ENCODE data around the gene HLA-B. TPM values are rescaled to one million over a fixed set of nuclear protein-coding genes. Genes with fewer than 3 reads are reported as not detected.

The HLA-B gene
- total RNA-seq, 1 experiment from 2014 or later, result 68.6 TPM

DNA sequence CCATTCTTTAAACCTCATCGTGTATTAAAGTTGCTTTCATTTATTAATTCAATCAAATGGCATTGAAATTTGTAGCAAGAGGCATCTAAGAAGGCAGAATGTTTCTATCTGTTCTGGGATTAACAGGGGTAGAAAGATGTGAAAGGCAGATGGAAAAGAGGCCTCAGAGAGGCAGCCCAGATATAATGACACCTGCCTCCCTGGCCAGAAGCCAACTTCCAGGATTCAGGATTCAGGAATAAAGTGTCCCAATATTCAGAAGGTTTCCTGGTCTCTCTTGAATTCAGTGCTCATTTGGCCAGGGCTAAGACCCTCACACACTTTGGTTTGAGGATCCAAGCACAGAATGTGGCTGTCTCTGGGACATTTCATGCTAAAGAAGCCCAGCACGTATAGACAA lies 39.9 kb downstream of the HLA-B start:
- Histone ChIP-seq H2BK15ac (ENCODE audit: low read depth, low read length) (no peak overlapping the region), H3K23ac (ENCODE audit: insufficient read length, low read depth, low read length) (no peak overlapping the region), H3K56ac (ENCODE audit: insufficient read length, low read depth, low read length) (no peak overlapping the region), H3K27me3 (ENCODE audit: insufficient read depth, low read length) (no peaks in the 10 kb centered on the region), H3T11ph (ENCODE audit: low read length) (no peak overlapping the region), H3K9ac (ENCODE audit: extremely low read depth, insufficient read length, low read length) (no peak overlapping the region), H3K79me1 (ENCODE audit: insufficient read depth, low read depth, low read length, poor library complexity, severe bottlenecking) (no peaks in the 10 kb centered on the region), H4K5ac (ENCODE audit: insufficient read length, low read depth, low read length) (no peak overlapping the region), H3K79me2 (ENCODE audit: insufficient read depth, low read length) (no peaks in the 10 kb centered on the region), H3K4me1 (ENCODE audit: insufficient read depth, low read length) (no peaks in the 10 kb centered on the region), H3K14ac (ENCODE audit: insufficient read depth, low read length) (no peak overlapping the region), H3K9me3 (ENCODE audit: control insufficient read depth, low read depth, low read length) (no peaks in the 10 kb centered on the region), H2BK20ac (ENCODE audit: low read depth, low read length, poor library complexity, severe bottlenecking) (no peak overlapping the region), H2BK120ac (ENCODE audit: low read depth, low read length, poor library complexity, severe bottlenecking) (no peak overlapping the region), H3K23me2 (ENCODE audit: insufficient read length, low read depth, low read length, poor library complexity, severe bottlenecking) (no peaks in the 10 kb centered on the region), H2BK5ac (ENCODE audit: insufficient read length, low read length) (no peak overlapping the region), H2BK12ac (ENCODE audit: insufficient read length, low read depth, low read length) (no peak overlapping the region), H3K4ac (ENCODE audit: low read depth, low read length) (no peak overlapping the region), H4K8ac (replicated peaks; ENCODE audit: insufficient read length, low read depth, low read length) (no peak overlapping the region), H3K27ac (ENCODE audit: insufficient read length, low read depth, low read length) (no peak overlapping the region), H2AFZ (ENCODE audit: low read length) (no peak overlapping the region), H4K20me1 (ENCODE audit: control insufficient read depth, insufficient read depth, insufficient read length) (no peaks in the 10 kb centered on the region), H3K4me2 (ENCODE audit: insufficient read depth, insufficient read length, low read length) (no peak overlapping the region), H2AK5ac (ENCODE audit: insufficient read length, low read length) (no peak overlapping the region), H4K91ac (ENCODE audit: insufficient read length, low read depth, low read length) (no peak overlapping the region), H3K18ac (ENCODE audit: insufficient read length, low read depth, low read length) (no peak overlapping the region)
- Mint-ChIP-seq H3K36me3 (ENCODE audit: insufficient read depth in 1 of 3, low read depth in 3 of 3) (no peaks in the 10 kb centered on the region), H3K27ac (no peak overlapping the region), H3K4me3 (no peak overlapping the region), H3K27me3 (ENCODE audit: low read depth) (peaks cover 8% of the 10 kb centered on the region), H3K4me1 (0 out of 4 replicates have a peak, but pooled peaks cover 0 to 3% of the 10 kb centered on the region in 2 experiments), H3K9me3 (no peaks in the 10 kb centered on the region)
- DNase-seq, result no peak
- TF ChIP-seq, protein P1, sequence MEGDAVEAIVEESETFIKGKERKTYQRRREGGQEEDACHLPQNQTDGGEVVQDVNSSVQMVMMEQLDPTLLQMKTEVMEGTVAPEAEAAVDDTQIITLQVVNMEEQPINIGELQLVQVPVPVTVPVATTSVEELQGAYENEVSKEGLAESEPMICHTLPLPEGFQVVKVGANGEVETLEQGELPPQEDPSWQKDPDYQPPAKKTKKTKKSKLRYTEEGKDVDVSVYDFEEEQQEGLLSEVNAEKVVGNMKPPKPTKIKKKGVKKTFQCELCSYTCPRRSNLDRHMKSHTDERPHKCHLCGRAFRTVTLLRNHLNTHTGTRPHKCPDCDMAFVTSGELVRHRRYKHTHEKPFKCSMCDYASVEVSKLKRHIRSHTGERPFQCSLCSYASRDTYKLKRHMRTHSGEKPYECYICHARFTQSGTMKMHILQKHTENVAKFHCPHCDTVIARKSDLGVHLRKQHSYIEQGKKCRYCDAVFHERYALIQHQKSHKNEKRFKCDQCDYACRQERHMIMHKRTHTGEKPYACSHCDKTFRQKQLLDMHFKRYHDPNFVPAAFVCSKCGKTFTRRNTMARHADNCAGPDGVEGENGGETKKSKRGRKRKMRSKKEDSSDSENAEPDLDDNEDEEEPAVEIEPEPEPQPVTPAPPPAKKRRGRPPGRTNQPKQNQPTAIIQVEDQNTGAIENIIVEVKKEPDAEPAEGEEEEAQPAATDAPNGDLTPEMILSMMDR (conservative IDR thresholded peaks at IDR 0.05), result no peak
- WGBS (ENCODE audit: extremely low coverage, insufficient read length, low lambda C conversion rate), result no CpG with 5 or more reads among the region's 2 CpGs
